ENCODE measurements around the gene MBNL3.
"Not testable (repeated sequence)": the region's sequence is repeated elsewhere in the genome, so short reads cannot be mapped to it uniquely, and the experiment has no call there.

The MBNL3 gene

DNA sequence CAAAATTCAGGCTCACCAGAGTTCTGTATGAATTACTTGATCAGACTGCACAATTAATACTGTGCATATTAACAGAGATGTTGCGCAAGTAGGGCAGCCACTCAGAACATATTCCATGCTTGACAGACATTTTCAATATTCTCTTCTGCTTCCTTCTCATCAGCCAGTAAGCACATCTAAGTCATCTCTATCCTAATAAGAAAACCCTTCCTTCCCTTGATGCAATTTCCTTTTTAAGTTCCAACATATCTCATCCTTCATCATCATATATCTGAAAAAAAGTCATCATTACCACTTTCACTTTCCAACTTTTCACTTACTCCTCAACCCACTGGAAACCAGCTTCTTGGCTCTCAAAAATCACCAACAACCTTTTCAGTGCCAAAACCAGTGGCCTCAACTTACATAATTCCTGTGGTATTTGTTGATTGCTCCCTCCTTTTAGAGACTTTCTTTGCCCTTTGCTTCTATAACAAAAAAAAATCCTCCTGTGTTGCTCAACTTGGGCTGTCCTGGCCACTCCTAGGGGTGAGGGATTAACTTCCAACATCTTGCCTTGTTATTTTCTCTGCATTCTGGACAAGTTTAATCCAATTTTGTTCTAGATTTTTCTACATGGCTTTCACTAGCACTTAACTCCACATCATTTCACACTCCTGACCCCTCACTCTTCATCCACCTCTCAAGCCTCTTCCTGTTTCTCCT, 14.1 kb downstream of the MBNL3 start:
- no peak for DNase-seq

DNA sequence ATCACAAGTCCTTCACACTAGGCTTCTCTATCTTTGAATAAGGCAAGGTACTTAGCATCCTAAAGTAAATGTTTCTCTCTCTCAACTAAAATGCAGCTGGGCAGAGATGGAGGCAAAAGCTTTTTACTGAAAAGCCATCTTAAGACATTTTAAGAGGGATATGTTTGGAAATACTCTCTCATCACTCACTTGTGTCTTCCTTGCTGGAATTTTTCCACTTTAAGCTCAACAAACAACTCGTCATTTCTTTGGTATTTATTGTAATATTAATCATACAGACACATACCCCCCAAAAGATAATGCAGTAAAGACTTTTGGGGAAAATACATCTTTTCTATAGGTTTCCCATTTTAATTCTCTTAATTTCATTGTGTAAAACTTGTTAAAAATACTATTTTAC, 16.4 kb downstream of the MBNL3 start:
- no peak for DNase-seq

DNA sequence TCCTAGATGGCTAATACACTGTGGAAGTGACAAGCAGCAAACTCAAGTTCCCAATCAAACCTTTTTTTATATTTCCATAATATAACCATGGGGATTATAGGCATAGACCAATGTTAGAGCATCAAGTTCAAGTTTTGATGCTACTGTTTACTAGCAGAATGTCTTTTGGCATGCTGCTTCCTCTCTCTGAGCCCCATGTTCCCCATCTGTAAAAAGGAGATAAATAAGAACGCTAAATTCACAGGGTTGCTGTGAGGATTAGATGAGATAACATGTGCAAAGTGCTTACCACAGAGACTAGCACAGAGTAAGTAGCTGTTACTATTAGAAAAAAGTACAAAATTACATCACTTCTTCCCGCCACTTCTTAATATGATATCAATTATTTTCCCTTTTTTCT, 18.0 kb downstream of the MBNL3 start:
- DNase-seq, result no peak

DNA sequence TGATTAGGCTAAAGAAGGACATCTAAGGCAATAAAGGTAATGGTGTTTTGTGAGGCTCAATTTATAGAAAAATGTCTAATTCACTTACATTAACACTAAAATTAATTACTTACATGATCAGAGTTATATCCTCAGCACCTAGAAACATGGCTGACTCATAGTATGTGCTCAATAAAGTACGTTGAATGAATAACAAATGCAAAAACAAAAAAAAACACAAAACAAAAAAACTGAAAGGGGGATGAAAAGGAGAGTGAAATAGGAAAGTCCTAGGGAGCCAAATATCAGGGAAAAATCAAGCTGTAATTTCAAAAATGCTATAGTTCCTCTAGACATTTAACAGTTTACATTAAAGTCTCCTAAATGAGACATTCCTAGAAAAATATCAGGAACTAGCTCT, 18.7 kb downstream of the MBNL3 start:
- DNase-seq, result no peak

DNA sequence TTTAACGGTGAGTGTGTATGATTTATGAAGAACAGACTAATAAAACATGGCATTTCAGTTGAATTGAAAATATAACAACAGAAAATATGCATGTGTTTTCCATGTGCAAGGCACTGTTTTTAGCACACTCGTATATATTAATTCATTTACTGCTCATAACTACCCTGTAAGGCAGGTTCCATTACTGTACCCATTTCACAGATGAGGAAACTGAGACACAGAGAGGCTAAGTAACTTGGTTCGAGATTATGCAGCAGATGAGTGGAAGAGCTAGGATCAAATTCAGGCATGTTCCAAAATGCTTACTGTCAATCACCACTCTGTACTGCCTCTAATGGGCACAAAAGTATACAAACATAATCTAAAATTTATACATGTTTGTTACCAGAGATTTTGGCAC, 20.4 kb downstream of the MBNL3 start:
- no peak for DNase-seq

DNA sequence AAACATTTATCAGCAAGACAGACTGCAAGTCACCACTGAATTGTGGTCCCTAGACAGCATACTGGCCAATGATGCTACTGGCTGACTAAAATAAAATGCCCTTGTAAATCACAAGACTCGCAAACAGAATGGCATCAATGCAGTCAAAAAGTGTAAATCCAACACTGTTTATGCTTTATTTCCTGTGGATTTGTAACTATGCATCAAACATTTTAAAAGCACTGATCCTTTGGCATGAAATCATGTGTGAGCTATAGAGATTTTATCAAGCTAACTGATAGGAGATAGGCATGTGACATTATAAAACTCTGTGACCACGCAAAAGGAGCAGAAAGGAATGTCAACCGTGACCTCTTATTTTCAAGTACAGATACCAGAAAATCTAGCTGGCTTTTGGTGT, 20.8 kb downstream of the MBNL3 start:
- no peak for DNase-seq

DNA sequence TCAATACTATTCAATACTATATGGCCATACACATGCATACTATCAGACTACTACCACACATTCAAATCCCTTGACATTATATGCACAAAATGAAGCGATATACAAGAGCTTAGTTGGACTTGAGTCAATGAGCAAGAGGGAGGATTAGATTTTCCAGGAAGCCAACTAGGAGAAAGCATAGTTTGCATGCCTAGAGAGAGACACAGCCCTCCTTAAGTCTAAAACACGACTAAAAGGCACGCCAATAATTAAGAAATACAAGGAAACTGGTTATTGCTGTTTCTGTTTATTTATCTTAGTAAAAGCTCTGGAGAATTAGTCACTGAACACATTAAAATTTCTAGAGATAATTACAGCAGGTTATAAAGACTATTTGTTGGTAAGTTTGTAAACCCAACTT, 21.8 kb downstream of the MBNL3 start:
- no peak for DNase-seq

DNA sequence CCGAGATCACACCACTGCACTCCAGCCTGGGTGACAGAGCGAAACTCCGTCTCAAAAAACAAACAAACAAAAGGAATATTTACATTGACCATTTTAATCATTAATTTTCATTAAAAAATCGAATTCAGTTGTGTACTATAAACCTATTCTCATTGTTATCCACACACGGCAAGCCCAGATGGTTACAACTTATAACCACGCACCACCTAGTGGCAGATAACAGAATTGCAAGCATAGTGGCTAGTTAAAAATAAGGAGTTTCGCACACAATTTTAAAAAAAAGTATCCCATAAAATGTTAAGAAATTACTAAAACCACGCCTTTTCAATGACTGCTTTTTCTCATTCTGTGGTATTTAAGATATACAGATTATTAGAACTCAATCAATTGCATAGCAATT, 25.4 kb downstream of the MBNL3 start:
- no peak for DNase-seq

DNA sequence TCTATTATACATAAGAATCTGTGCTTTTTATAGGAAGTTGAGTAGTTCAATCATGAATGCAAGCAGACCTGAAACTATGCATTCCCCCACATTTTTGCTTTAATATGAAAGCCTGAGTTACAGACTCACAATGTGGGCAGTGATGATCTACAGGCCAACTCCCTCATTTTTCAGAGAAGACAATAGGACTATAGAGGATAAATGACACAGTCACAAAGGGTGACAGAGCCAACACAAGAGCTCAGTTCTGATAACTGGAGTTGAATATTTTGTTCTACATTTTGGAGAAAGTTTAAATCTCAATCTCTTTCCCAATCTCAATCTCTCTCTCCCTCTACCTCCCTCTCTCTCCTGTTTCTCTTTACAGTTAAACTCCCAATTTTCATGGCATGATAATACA, 27.0 kb downstream of the MBNL3 start:
- no peak for DNase-seq

DNA sequence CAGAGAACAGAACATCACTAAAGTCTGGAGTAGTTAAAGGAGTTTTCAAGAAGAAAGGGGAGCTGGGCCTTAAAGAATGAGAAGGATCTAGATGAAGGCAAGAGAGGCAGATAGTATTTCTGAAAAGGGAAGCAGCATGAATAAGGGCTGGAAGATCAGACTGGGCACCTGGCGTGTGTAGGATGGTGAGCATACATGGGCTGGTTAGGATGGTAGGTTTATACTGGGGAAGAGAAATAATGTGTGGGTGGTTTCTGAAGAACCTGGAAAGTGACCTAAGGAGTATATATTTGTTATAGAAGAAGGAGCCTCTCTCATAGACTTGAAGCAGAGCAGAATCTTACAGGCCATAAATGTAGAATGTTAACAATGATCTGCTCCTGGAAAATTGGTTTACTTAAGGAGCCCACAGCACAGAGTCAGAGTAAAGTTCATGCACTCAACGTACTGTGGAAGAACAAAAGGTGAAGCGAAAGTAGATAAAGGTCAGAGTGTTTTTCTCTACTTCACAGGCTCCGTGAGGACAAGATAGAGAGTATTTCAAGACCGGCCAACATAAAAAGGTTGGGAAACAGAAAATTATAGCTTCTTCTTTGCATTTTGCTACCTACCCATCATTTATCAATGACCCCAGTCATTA, 35.8 kb downstream of the MBNL3 start:
- no peak for DNase-seq

DNA sequence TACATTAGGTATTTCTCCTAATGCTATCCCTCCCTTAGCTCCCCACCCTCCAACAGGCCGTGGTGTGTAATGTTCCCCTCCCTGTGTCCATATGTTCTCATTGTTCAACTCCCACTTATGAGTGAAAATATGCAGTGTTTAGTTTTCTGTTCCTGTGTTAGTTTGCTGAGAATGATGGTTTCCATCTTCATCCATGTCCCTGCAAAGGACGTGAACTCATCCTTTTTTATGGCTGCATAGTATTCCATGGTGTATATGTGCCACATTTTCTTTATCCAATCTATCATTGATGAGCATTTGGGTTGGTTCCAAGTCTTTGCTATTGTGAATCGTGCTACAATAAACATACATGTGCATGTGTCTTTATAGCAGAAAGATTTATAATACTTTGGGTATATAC, 42.9 kb downstream of the MBNL3 start:
- not testable (repeated sequence) for DNase-seq

DNA sequence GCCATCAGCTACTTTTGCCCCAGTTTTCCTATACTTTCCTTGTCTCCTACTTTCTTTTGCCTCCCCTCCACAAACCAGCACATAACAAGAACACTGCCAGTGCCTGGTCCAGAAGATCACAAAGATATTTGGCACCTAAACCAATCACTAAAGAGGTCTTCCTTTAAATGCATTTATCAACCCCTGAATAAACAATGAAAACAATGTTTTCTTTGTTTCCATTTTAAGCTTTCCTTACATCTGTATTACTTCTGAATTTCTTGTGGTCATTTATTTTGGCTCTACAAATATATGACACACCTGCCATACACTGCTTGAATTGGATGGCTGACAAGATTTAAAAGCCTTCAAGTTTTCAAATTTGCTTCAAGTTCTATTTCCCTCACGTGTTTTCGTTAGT, 43.9 kb downstream of the MBNL3 start:
- no peak for DNase-seq

DNA sequence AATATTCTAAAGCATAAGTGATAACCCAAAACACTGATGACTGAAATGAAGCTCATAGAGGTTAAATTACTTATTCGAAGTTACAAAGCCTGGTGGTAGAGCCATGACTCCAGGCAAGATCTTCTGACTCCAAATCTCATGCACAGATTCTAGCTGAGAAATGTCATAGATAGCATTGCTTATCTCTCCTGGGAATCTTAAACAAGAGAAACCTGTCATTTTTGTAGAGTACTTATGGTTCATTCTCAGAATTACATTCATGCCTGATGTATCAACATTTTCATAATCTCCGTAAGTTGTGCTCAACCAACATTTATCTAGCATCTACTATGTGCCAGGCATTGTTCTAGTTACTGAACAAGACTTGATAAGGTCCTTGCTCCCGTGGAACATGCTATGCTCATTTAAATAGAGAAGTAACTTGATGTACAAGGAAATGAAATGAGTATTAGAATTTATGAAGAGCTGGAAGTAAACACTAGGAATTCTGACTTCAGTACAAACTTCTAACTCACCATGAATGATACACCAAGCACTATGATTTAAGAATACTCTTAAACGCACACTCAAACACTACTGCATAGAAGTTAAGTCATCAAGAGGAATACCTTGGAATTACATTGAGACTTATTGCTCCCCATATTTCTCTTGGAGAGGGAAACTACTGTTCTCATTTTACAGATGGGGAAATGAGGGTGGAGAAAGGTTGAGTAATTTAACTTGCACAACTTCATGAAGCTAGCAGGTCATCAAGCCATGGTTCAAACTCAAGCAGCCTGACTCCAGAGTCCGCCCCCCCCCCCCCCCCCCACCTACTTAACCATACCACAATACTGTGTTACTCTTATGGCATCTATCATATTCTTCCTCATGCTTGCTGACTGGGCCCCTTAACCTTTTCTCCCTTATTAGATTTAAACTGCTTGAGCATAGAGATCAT, 45.4 kb downstream of the MBNL3 start:
- DNase-seq, result no peak

DNA sequence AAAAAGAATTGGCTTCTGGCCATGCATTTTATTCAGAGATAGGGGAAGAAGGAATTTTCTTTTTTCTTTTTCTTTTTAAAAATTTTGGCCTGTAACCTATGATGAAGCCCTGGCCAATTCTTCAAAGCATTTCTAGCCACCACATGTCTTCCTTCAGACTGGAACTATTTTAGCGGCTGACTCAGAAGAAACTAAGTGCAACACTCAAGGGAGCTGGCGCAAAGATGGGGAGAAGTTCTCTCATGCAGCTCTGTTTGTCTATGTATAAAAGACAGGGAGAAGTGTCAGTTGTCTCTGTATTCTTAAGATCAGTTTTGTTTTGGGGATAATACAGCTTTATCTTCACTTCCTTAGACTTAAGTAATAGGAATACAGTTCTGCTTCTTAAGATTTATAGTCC, 46.1 kb downstream of the MBNL3 start:
- DNase-seq, result no peak

DNA sequence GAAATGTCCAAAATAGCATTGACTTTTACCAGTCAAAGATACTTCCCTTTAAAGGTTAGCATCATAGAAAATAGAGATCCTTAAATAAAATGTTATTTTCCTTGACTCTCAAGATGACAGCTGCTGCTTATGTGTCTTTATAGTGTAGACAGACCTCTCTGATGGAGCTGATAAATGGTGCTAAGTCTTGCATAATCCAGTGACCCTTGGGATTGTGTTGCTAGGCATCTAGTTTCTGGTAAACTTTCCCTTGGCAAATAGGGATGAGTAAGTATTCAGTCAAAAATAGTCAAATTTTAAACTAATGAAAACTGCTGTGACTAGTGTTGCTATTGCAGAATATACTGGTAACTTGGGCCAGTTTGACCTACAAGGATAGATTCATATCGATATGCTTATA, 53.6 kb downstream of the MBNL3 start:
- no peak for DNase-seq

DNA sequence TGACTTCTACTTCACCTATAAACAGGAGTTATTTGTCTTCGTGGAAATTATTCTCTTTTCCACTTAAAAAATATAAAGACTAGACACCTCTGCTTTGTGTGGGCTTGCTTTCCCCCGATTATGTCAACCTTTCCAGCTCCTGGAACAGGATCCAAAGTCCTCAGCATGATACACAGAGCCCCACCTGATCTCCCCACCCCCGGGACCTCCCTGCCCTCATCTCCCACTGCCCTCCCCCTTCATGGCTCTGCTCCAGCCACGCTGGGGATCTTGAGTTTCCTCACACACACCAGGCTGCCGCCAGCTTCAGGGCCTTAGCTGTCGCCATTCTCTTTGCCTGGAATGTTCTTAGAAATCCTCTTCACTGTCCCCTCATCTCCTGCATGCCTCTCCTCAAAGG, 55.3 kb downstream of the MBNL3 start:
- DNase-seq, result no peak

DNA sequence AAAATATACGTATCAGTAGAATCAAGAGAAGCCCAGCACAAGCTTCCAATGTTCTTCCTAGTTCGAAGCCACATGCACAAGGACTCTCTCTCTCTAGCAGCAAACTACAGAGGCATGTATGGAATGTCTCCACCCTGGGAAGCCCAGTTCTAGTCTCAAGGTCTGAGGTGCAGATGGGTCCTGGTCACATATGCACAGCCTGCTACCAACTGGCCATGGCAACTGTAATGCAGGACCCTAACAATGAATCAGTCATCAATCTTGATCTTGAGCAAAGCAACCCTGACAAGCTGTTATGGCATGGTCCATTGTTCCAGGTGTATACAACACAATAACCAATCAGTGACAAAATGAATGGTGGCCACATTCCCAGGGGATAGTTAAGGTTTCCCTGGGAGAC, 55.8 kb downstream of the MBNL3 start:
- DNase-seq, result no peak

DNA sequence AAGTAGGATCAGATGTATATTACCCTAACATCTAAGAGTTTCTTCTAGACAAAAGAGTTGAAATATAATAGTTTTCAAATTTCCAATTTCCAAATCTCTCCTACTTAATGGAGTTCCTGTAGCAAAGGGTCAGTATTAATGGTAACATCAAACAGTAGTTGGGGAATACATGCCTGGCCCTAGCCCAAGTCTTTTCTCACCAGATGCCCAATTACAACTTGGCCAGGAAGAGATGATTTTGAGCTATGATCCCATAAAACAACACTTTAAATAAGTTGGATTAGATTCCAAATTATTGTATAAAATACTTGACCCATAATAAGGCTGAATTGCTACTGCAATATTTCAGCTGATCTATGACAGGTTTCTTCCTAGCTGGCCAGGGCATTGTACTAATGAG, 59.9 kb downstream of the MBNL3 start:
- no peak for DNase-seq

DNA sequence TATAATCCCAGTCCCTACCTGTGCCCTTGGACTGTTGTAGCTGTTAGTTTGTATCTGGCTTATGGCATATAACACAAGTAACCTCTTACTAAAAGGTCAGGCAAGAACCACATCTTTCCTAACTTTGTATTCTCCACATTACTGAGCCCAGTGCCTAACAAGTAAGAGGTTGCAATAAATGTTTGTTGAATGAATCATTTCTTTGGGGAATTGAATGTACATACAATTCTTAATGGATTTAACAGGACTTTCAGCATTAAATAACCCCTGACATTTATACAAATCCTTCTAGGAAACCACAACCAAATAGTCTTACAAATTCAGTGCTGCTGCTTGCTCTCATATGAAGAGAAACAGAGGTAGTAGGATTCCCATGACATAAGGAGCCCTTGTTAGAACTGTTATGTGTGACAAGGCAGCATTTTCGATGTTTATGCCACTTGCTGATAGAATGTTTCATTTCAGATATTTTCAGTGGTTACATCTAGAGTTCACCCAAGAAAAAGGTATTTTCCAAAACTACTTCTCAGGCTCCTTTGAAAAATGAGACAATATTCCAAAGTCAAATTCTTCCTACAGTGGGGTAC, 62.0 kb downstream of the MBNL3 start:
- DNase-seq, result no peak

DNA sequence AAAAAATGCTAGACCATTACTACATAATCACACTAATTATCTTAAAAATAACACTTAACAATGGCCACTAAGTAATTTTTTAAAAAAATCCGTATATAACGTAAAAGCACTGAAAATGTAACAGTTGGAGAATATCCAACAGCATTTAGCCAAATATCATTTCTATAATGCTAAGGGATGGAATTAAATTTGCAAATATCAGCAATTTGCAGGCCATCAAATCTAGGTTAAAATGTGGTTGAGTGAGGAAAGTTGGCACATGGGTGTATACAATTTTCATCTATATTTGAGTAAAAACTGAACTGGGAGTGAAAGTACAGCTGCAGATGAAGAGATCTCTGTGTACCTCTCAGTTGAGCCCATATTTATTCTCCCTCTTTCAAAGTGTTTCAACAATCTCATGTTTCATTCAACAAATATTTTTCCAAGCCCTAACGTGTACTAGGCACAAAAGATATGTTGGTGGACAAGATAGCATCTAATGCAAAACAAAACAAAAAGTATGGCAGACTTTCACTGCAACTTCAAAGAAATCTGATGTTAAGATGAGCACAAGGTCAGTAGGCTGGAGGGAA, 63.0 kb downstream of the MBNL3 start:
- DNase-seq, result no peak

DNA sequence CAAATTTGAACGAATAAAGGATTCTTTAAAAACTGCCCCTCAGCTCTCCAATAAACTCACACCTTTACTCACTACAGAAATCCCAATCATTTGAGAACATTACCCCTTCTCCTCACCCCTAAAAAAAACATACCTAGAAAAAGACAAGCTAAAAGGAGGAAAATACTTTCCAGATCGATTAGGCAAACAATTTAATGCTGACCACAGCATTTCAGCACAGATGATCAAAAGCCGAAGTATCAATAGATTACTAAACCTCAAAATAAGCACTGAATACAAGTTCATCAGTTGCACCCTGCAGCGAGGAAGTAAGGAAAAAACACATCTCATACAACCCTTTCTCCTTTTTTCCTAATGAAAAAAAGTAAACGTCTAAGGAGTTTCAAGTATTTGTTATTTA, 65.5 kb downstream of the MBNL3 start:
- DNase-seq, result no peak

DNA sequence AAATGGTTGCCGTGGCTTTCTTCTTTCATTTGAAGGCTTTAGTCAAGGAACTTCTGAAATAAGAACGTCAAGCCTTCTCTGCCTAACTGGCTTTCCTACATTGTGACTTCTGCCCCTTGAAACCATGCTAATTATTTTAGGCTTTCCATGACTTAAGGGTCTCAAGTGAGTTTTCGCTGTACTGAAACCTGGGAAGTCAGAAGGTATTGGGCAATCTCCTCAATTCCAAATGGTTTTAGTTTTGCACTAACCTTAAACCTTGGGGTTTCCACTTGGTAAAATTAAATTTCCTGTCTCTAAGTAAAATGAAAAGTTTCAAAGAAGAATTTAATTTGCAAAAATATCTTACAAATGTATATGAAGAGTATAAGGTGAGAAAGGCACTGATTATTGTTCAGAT, 73.8 kb downstream of the MBNL3 start:
- no peak for DNase-seq

DNA sequence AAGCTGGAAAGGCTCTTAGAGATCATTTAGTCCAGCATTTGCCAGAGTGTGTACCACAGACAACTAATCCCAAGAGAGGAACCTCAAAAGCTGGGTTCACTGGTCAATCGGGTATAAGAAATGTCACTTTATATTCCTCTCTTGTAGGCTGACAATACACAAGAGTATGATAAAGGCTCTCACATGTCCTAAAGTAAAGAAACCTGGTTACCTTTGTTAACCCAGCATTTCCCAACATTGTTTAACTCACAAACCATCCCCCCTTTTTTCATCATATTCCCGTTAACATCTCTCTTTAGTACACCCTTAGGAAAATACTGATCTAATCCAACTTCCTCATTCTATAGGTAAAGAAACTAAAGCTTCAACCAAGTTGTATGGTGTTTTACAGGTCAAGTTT, 74.4 kb downstream of the MBNL3 start:
- DNase-seq, result no peak

All from GDM1 (cell line).